Esophagus muscularis mucosa (tissue), 4 donors: ENCODE results near the gene ALPL. TPM values are rescaled to one million over a fixed set of nuclear protein-coding genes. Genes with fewer than 3 reads are reported as not detected.

Experiments used
- DNase-seq: peaks from one replicate; pipeline ENCODE4 v3.0.0-alpha.2; 2017; ENCODE audit errors: extremely low spot score
- H3K27ac ChIP-seq, 4 donors: fragments of 200-600 bp; sonication (generic); replicated peaks in 1 of 4; 1 replicate in 3 of 4; 2 replicates in 1 of 4; pipeline ENCODE4 v1.5.1; 2016 to 2019; ENCODE audit warnings: mild to moderate bottlenecking in 1 of 4
- H3K27me3 ChIP-seq, 4 donors: fragments of 200-600 bp; sonication (generic); one replicate each; pipeline versions ENCODE4 v1.5.1 to v1.6.0; 2016 to 2019
- H3K36me3 ChIP-seq, 4 donors: fragments of 200-600 bp; sonication (generic); one replicate each; pipeline ENCODE4 v1.5.1; 2016 to 2019
- H3K4me1 ChIP-seq, 4 donors: fragments of 200-600 bp; sonication (generic); one replicate each; pipeline ENCODE4 v1.5.1; 2016 to 2019
- H3K4me3 ChIP-seq, 4 donors: fragments of 200-600 bp; sonication (generic); 1 replicate in 2 of 4; 2 replicates in 2 of 4; pipeline ENCODE4 v1.5.1; 2016 to 2019; ENCODE audit warnings: mild to moderate bottlenecking in 4 of 4, moderate library complexity in 1 of 4
- H3K9me3 ChIP-seq, 4 donors: fragments of 200-600 bp; sonication (generic); 1 replicate in 3 of 4; 2 replicates in 1 of 4; pipeline ENCODE4 v1.5.1; 2016 to 2019
- CTCF ChIP-seq, 3 experiments: fragments of 200-600 bp in 2 of 3; fragments of 450-650 bp in 1 of 3; sonication (generic) in 2 of 3; IDR thresholded peaks; one replicate each; pipeline ENCODE4 v1.5.1; 2017 to 2019; ENCODE audit warnings: antibody characterized with exemption in 3 of 3, mild to moderate bottlenecking in 2 of 3, moderate library complexity in 1 of 3
- EP300 ChIP-seq: sonication (generic); formaldehyde crosslinking; IDR thresholded peaks from one replicate; pipeline ENCODE4 v1.6.1; 2017; ENCODE audit warnings: antibody characterized with exemption
- POLR2A ChIP-seq: fragments of 450-650 bp; IDR thresholded peaks from one replicate; pipeline ENCODE4 v1.6.1; 2017; ENCODE audit warnings: antibody characterized with exemption, moderate library complexity, mild to moderate bottlenecking, low read depth
- POLR2AphosphoS5 ChIP-seq, 2 donors: sonication (generic); formaldehyde crosslinking; IDR thresholded peaks; one replicate each; pipeline ENCODE4 v1.6.1; 2017; ENCODE audit warnings: antibody characterized with exemption in 2 of 2
- WGBS: methylation state at CpG from one replicate; pipeline ENCODE4 v1.1.5; 2018; 5-methylcytosine and 5-hydroxymethylcytosine counted together
- intact Hi-C: fragments of 100-400 bp; cut with DNase I; formaldehyde crosslinking; loops from one replicate; pipeline ENCODE4 v1.15.1; 2023
- total RNA-seq, 4 donors: library from RNA; depleted of rRNA; stranded (reverse); fragments of >200 nt; gene quantifications; one replicate each; pipeline versions ENCODE4 v1.1.0 to v1.2.1, GENCODE V29; 2016

Gene ALPL
- total RNA-seq, 4 donors from 2014 or later: 1.2 to 10.3 (median 3.8) TPM

GRCh38 chr1:21567241-21568005, 58.2 kb downstream of the ALPL start:
- peaks cover 0 to 5% (median 0%) of the 10 kb centered on the region in 4 donors for H3K9me3 ChIP-seq
- no peaks in the 10 kb centered on the region for H3K36me3 ChIP-seq
- H3K4me1 ChIP-seq: no peaks in the 10 kb centered on the region
- 74% methylated on average over 22 of the region's 24 CpGs for WGBS
- no peak overlapping the region for H3K4me3 ChIP-seq
- TF ChIP-seq POLR2A: no peak
- TF ChIP-seq CTCF (IDR thresholded peaks at IDR 0.05): no peak
- TF ChIP-seq POLR2AphosphoS5 (IDR thresholded peaks at IDR 0.05): no peak
- no peak for TF ChIP-seq EP300
- peaks cover 0 to 18% (median 0%) of the 10 kb centered on the region in 4 donors for H3K27me3 ChIP-seq
- H3K27ac ChIP-seq: no peak overlapping the region
- intact Hi-C loops: no loop called here
- DNase-seq: no peak

GRCh38 chr1:21568006-21568746, 59.0 kb downstream of the ALPL start:
- H3K27ac ChIP-seq: no peak overlapping the region
- TF ChIP-seq POLR2AphosphoS5 (IDR thresholded peaks at IDR 0.05) (no peak), POLR2A (no peak), EP300 (no peak), CTCF (IDR thresholded peaks at IDR 0.05) (no peak)
- no peaks in the 10 kb centered on the region for H3K4me1 ChIP-seq
- DNase-seq: no peak
- peaks cover 0 to 5% (median 0%) of the 10 kb centered on the region in 4 donors for H3K9me3 ChIP-seq
- intact Hi-C loops: no loop called here
- H3K4me3 ChIP-seq: no peak overlapping the region
- H3K36me3 ChIP-seq: no peaks in the 10 kb centered on the region
- peaks cover 0 to 14% (median 0%) of the 10 kb centered on the region in 4 donors for H3K27me3 ChIP-seq
- WGBS: 90% methylated on average over 15 of the region's 15 CpGs

- H3K9me3 ChIP-seq: peaks cover 0 to 5% (median 0%) of the 10 kb centered on the region in 4 donors
- no peak for DNase-seq
- intact Hi-C loops: no loop called here
- no peak overlapping the region for H3K4me3 ChIP-seq
- no peaks in the 10 kb centered on the region for H3K36me3 ChIP-seq
- H3K27ac ChIP-seq: no peak overlapping the region
- TF ChIP-seq POLR2A (no peak), POLR2AphosphoS5 (IDR thresholded peaks at IDR 0.05) (no peak), EP300 (no peak), CTCF (IDR thresholded peaks at IDR 0.05) (no peak)
- peaks cover 6% of the 10 kb centered on the region in 4 donors for H3K4me1 ChIP-seq
- H3K27me3 ChIP-seq: peaks cover 0 to 13% (median 0%) of the 10 kb centered on the region in 4 donors
- 82% methylated on average over 8 of the region's 10 CpGs for WGBS
These were observed 59.7 kb downstream of the ALPL start for GRCh38 chr1:21568809-21569385.

- WGBS: 78% methylated on average over 10 of the region's 10 CpGs
- Histone ChIP-seq H3K4me1 (peaks cover 15 to 17% (median 17%) of the 10 kb centered on the region in 4 donors), H3K9me3 (peaks cover 0 to 5% (median 0%) of the 10 kb centered on the region in 4 donors), H3K27me3 (peaks cover 0 to 4% (median 0%) of the 10 kb centered on the region in 4 donors), H3K36me3 (no peaks in the 10 kb centered on the region), H3K4me3 (no peak overlapping the region), H3K27ac (no peak overlapping the region)
- intact Hi-C loops: loop anchor here (5.0 kb wide), 1 partner anchor 198 kb away; no protein-coding TSS in a partner anchor
- DNase-seq: no peak
- TF ChIP-seq CTCF (IDR thresholded peaks at IDR 0.05): no peak
- TF ChIP-seq POLR2AphosphoS5 (IDR thresholded peaks at IDR 0.05): no peak
- no peak for TF ChIP-seq EP300
- no peak for TF ChIP-seq POLR2A
These were observed 60.8 kb downstream of the ALPL start for GRCh38 chr1:21569820-21570527.
